Cortex of kidney (tissue), 1 donor: Measurements from ENCODE around the gene TRIM44.

Experiments used
- DNase-seq: peaks from one replicate; lab custom pipeline; 2025; lab: John Stamatoyannopoulos, UW

The TRIM44 gene

GRCh38 chr11:35662649-35663407 lies at the start of gene TRIM44:
TSS of gene TRIM44 (plus strand) at chr11:35662775. CDS start at chr11:35663112, 337 bp downstream.
- peak; percentile 20 for DNase-seq

- DNase-seq = no peak
Measured at GRCh38 chr11:35614939-35615569, 47.5 kb upstream of the TRIM44 start.

GRCh38 chr11:35615921-35616900 lies 46.4 kb upstream of the TRIM44 start:
- DNase-seq = no peak

- no peak for DNase-seq
Measured at GRCh38 chr11:35617316-35617686, 45.3 kb upstream of the TRIM44 start.

- no peak for DNase-seq
Measured at GRCh38 chr11:35617687-35618496, 44.7 kb upstream of the TRIM44 start, which contains the start of gene FJX1. TSS of gene FJX1 (plus strand) at chr11:35618460. CDS start at chr11:35618637, 177 bp downstream.

- DNase-seq = no peak
Measured at GRCh38 chr11:35618497-35619115, 44.0 kb upstream of the TRIM44 start.

- DNase-seq = no peak
Measured at GRCh38 chr11:35619116-35619854, 43.3 kb upstream of the TRIM44 start.

- no peak for DNase-seq
Measured at GRCh38 chr11:35619855-35620640, 42.5 kb upstream of the TRIM44 start.

- no peak for DNase-seq
Measured at GRCh38 chr11:35620795-35621194, 41.8 kb upstream of the TRIM44 start.

- DNase-seq = no peak
Measured at GRCh38 chr11:35621620-35622019, 41.0 kb upstream of the TRIM44 start.

GRCh38 chr11:35622070-35622469 lies 40.5 kb upstream of the TRIM44 start:
- no peak for DNase-seq

- DNase-seq = no peak
Measured at GRCh38 chr11:35623621-35624168, 38.9 kb upstream of the TRIM44 start.

- DNase-seq = no peak
Measured at GRCh38 chr11:35624316-35624715, 38.3 kb upstream of the TRIM44 start.

- no peak for DNase-seq
Measured at GRCh38 chr11:35624781-35625180, 37.8 kb upstream of the TRIM44 start.

GRCh38 chr11:35626501-35626900 lies 36.1 kb upstream of the TRIM44 start:
- no peak for DNase-seq

GRCh38 chr11:35629511-35629910 lies 33.1 kb upstream of the TRIM44 start:
- DNase-seq = no peak

- no peak for DNase-seq
Measured at GRCh38 chr11:35629914-35630313, 32.7 kb upstream of the TRIM44 start.

GRCh38 chr11:35631891-35632290 lies 30.7 kb upstream of the TRIM44 start:
- DNase-seq = no peak

GRCh38 chr11:35632301-35632700 lies 30.3 kb upstream of the TRIM44 start:
- DNase-seq = no peak
